Endodermal cell (in vitro differentiated cells): ENCODE data around the gene ID3. TPM values are rescaled to one million over a fixed set of nuclear protein-coding genes. Genes with fewer than 3 reads are reported as not detected.

ENCODE experiments used
- DNase-seq: peaks from one replicate; pipeline ENCODE4 v3.0.0-alpha.2; 2017
- H3K27ac ChIP-seq: 2 replicates; pipeline ENCODE4 v1.5.1; 2013; ENCODE audit warnings: mild to moderate bottlenecking, low read depth, low read length, moderate library complexity
- H3K27me3 ChIP-seq: 2 replicates; pipeline ENCODE4 v1.6.1; 2013; ENCODE audit warnings: mild to moderate bottlenecking, low read length, moderate library complexity; ENCODE audit not compliant: insufficient read depth, control insufficient read depth, poor library complexity, severe bottlenecking
- H3K36me3 ChIP-seq: 2 replicates; pipeline ENCODE4 v1.7.0; 2013; ENCODE audit warnings: mild to moderate bottlenecking, low read length, moderate library complexity; ENCODE audit not compliant: control insufficient read depth, insufficient read depth
- H3K4me1 ChIP-seq: one replicate; pipeline ENCODE4 v1.7.0; 2013; ENCODE audit warnings: low read length; ENCODE audit not compliant: control insufficient read depth, insufficient read depth
- H3K4me3 ChIP-seq: 2 replicates; pipeline ENCODE4 v1.5.1; 2013; ENCODE audit warnings: mild to moderate bottlenecking, low read length, moderate library complexity
- H3K9ac ChIP-seq: 2 replicates; pipeline ENCODE4 v1.6.1; 2013; ENCODE audit warnings: mild to moderate bottlenecking, low read length, moderate library complexity; ENCODE audit not compliant: poor library complexity, severe bottlenecking; ENCODE audit errors: extremely low read depth
- H3K9me3 ChIP-seq: 2 replicates; pipeline ENCODE4 v1.6.1; 2013; ENCODE audit warnings: mild to moderate bottlenecking, low read length, moderate library complexity; ENCODE audit not compliant: control insufficient read depth
- H3K27ac Mint-ChIP-seq: 2 replicates; pipeline ENCODE4 v1.8.0; 2020; ENCODE audit warnings: mixed read lengths
- H3K27me3 Mint-ChIP-seq: 2 replicates; pipeline ENCODE4 v1.8.0; 2021; ENCODE audit warnings: mild to moderate bottlenecking, mixed read lengths; ENCODE audit not compliant: insufficient read depth
- H3K36me3 Mint-ChIP-seq: 2 replicates; pipeline ENCODE4 v1.8.0; 2020; ENCODE audit warnings: low read depth, mixed read lengths
- H3K4me1 Mint-ChIP-seq: 2 replicates; pipeline ENCODE4 v1.8.0; 2020; ENCODE audit warnings: mixed read lengths
- H3K4me3 Mint-ChIP-seq: 2 replicates; pipeline ENCODE4 v1.8.0; 2020; ENCODE audit warnings: mild to moderate bottlenecking, moderate library complexity, mixed read lengths
- H3K9me3 Mint-ChIP-seq: 2 replicates; pipeline ENCODE4 v1.8.0; 2020; ENCODE audit warnings: mild to moderate bottlenecking, mixed read lengths
- CTCF ChIP-seq: fragments of 200-600 bp; sonication (generic); conservative IDR thresholded peaks from 2 replicates; pipeline ENCODE4 v1.5.0; 2021; ENCODE audit warnings: antibody characterized with exemption, mild to moderate bottlenecking
- WGBS, 2 experiments: methylation state at CpG; one replicate each; pipeline versions ENCODE4 v1.1.5 to v1.1.7; 2013; ENCODE audit warnings: missing lambda C conversion rate in 2 of 2, mixed read lengths in 1 of 2; ENCODE audit not compliant: insufficient coverage in 1 of 2, insufficient read length in 1 of 2; 5-methylcytosine and 5-hydroxymethylcytosine counted together
- total RNA-seq, 2 donors: library from RNA; stranded (reverse); fragmentation: NEBNext Ultra II Directional in 1 of 2; extraction: Animal tissue kit (Norgen Biotek cat#: 25700) in 1 of 2; gene quantifications; 2 replicates in 1 of 2; 3 replicates in 1 of 2; pipeline ENCODE4 v1.2.1, GENCODE V29; 2021

Gene ID3
- total RNA-seq, 2 donors from 2014 or later: 281 to 338 TPM

- no peak overlapping the region for H3K9ac ChIP-seq
- TF ChIP-seq CTCF: no peak
- Mint-ChIP-seq H3K4me3 (no peak overlapping the region), H3K9me3 (no peaks in the 10 kb centered on the region), H3K4me1 (peaks cover 59% of the 10 kb centered on the region), H3K27me3 (no peaks in the 10 kb centered on the region), H3K36me3 (no peaks in the 10 kb centered on the region), H3K27ac (peak overlapping the region; percentile 69)
- H3K27ac ChIP-seq: no peak overlapping the region
- peaks cover 24% of the 10 kb centered on the region for H3K4me1 ChIP-seq
- H3K36me3 ChIP-seq: no peaks in the 10 kb centered on the region
- 96% methylated on average over 3 of the region's 3 CpGs; no CpG with 5 or more reads in 1 of the 2 experiments for WGBS, 2 experiments
- H3K27me3 ChIP-seq: no peaks in the 10 kb centered on the region
- H3K9me3 ChIP-seq: no peaks in the 10 kb centered on the region
- no peak overlapping the region for H3K4me3 ChIP-seq
- no peak for DNase-seq
Measured at GRCh38 chr1:23565776-23566175, 6.5 kb upstream of the ID3 start.

- peaks cover 32% of the 10 kb centered on the region for H3K4me1 ChIP-seq
- WGBS, 2 experiments: 67 to 81% methylated on average over 5 to 9 of the region's 10 CpGs
Measured at GRCh38 chr1:23564529-23565122, 5.3 kb upstream of the ID3 start.

GRCh38 chr1:23563755-23564374, 4.6 kb upstream of the ID3 start:
- no peaks in the 10 kb centered on the region for H3K36me3 Mint-ChIP-seq
- H3K9me3 Mint-ChIP-seq: no peaks in the 10 kb centered on the region
- TF ChIP-seq CTCF: no peak
- Histone ChIP-seq H3K27ac (no peak overlapping the region), H3K27me3 (no peaks in the 10 kb centered on the region), H3K9me3 (no peaks in the 10 kb centered on the region), H3K36me3 (no peaks in the 10 kb centered on the region), H3K9ac (no peak overlapping the region), H3K4me1 (peaks cover 27% of the 10 kb centered on the region), H3K4me3 (no peak overlapping the region)
- H3K27ac Mint-ChIP-seq: peak overlapping the region; percentile 100
- H3K4me1 Mint-ChIP-seq: peaks cover 62% of the 10 kb centered on the region
- WGBS, 2 experiments: 89 to 93% methylated on average over 3 of the region's 3 CpGs
- H3K27me3 Mint-ChIP-seq: no peaks in the 10 kb centered on the region
- peak; percentile 74 for DNase-seq
- no peak overlapping the region for H3K4me3 Mint-ChIP-seq

More at GRCh38 chr1:23564529-23565122, 5.3 kb upstream of the ID3 start:
- Histone ChIP-seq H3K27me3 (no peaks in the 10 kb centered on the region), H3K27ac (no peak overlapping the region), H3K36me3 (no peaks in the 10 kb centered on the region), H3K9ac (no peak overlapping the region), H3K9me3 (no peaks in the 10 kb centered on the region), H3K4me3 (no peak overlapping the region)
- H3K4me1 Mint-ChIP-seq: peaks cover 68% of the 10 kb centered on the region
- H3K36me3 Mint-ChIP-seq: no peaks in the 10 kb centered on the region
- no peaks in the 10 kb centered on the region for H3K9me3 Mint-ChIP-seq
- H3K4me3 Mint-ChIP-seq: no peak overlapping the region
- H3K27ac Mint-ChIP-seq: peak overlapping the region; percentile 100
- DNase-seq: peak; percentile 77
- no peak for TF ChIP-seq CTCF
- H3K27me3 Mint-ChIP-seq: no peaks in the 10 kb centered on the region
